ENCODE measurements around the gene KAZN. TPM values are rescaled to one million over a fixed set of nuclear protein-coding genes. Genes with fewer than 3 reads are reported as not detected.

KAZN gene
- total RNA-seq, 1 donor from 2014 or later: 11.6 TPM

DNA sequence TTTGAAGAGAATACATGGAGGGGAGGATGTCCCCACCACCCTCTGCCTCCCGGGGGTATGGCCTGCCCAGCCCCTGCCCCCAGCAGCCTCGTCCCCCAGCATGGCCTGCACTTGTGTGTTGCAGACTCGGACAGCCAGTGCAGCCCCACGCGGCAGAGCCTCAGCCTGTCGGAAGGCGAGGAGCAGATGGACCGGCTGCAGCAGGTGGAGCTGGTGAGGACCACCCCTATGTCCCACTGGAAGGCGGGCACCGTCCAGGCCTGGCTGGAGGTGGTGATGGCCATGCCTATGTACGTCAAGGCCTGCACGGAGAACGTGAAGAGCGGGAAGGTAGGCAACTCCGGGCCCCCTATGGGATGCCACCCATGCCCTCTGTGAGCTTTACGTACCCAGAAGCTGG lies 495.6 kb downstream of the KAZN start:
- Mint-ChIP-seq H3K36me3 (ENCODE audit: low read depth) (no peaks in the 10 kb centered on the region), H3K9me3 (no peaks in the 10 kb centered on the region), H3K4me1 (peaks cover 21% of the 10 kb centered on the region), H3K4me3 (no peak overlapping the region), H3K27me3 (ENCODE audit: low read depth) (peaks cover 37% of the 10 kb centered on the region), H3K27ac (ENCODE audit: unreplicated experiment) (no peak overlapping the region)
- TF ChIP-seq, protein P1, sequence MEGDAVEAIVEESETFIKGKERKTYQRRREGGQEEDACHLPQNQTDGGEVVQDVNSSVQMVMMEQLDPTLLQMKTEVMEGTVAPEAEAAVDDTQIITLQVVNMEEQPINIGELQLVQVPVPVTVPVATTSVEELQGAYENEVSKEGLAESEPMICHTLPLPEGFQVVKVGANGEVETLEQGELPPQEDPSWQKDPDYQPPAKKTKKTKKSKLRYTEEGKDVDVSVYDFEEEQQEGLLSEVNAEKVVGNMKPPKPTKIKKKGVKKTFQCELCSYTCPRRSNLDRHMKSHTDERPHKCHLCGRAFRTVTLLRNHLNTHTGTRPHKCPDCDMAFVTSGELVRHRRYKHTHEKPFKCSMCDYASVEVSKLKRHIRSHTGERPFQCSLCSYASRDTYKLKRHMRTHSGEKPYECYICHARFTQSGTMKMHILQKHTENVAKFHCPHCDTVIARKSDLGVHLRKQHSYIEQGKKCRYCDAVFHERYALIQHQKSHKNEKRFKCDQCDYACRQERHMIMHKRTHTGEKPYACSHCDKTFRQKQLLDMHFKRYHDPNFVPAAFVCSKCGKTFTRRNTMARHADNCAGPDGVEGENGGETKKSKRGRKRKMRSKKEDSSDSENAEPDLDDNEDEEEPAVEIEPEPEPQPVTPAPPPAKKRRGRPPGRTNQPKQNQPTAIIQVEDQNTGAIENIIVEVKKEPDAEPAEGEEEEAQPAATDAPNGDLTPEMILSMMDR (conservative IDR thresholded peaks at IDR 0.05): no peak
- DNase-seq (ENCODE audit: low read depth, low spot score): no peak

DNA sequence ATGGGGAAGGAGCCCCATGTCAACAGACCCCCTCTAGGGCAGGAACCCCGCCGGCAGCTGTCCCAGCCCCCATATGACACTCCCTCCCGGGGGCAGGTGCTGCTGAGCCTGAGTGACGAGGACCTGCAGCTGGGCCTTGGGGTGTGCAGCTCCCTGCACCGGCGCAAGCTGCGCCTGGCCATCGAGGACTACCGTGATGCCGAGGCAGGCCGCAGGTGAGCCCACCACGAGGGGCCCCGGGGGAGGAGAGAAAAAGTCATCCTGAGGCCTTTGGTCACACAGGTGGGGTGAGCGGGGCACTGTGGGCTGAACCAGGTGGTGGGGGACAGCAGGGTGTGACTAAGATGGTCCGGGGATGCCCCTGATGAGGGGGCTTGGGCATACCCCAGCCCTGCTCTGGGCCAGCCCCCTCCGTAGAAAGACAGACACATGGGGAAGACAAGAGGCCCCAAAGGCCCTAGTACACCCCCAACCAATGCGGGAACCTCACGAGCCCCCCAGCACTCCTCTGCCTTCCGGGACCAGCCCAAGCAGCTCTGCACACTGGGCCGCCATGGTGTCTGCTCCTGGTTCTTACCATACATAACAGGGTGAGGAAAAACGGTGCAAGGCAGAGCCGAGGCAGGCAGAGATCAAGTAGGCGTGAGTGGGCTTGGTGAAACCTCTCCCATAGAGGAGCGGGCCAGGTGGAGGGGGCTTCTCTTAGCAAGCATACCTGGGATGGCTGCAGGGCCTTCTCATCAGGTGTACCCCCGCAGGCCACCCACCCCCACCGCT lies 496.4 kb downstream of the KAZN start:
- Mint-ChIP-seq H3K4me3 (no peak overlapping the region), H3K27ac (ENCODE audit: unreplicated experiment) (no peak overlapping the region), H3K4me1 (peaks cover 15% of the 10 kb centered on the region)

DNA sequence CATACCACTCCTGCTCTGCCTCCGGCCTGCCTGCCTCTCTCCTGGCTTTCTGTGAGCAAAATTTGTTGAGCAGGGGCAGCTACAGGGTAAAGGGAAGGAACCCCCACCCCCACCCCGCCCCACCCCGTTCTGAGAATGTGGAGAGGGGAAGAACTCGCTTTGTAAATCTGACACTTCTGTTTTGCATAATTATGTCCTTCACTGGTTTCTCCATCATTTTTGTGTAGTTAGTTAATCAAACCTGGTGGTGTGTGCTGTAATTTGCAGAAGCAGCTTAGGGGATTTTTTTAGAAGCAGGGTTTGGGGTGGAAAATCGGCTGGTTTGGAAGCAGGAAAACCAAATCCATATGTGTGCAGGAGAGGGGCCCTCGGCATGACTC lies 497.0 kb downstream of the KAZN start:
- Mint-ChIP-seq H3K27ac (ENCODE audit: unreplicated experiment) (no peak overlapping the region), H3K4me1 (peaks cover 11% of the 10 kb centered on the region), H3K36me3 (ENCODE audit: low read depth) (no peaks in the 10 kb centered on the region), H3K27me3 (ENCODE audit: low read depth) (peaks cover 50% of the 10 kb centered on the region), H3K9me3 (no peaks in the 10 kb centered on the region), H3K4me3 (no peak overlapping the region)
- DNase-seq (ENCODE audit: low read depth, low spot score): no peak
- TF ChIP-seq, protein P1 (conservative IDR thresholded peaks at IDR 0.05): no peak

More for the DNA sequence above, 496.4 kb downstream of the KAZN start:
- no peak for DNase-seq (ENCODE audit: low read depth, low spot score)
- TF ChIP-seq, protein P1 (conservative IDR thresholded peaks at IDR 0.05): no peak
- Mint-ChIP-seq H3K27me3 (ENCODE audit: low read depth) (peaks cover 45% of the 10 kb centered on the region), H3K9me3 (no peaks in the 10 kb centered on the region), H3K36me3 (ENCODE audit: low read depth) (no peaks in the 10 kb centered on the region)

DNA sequence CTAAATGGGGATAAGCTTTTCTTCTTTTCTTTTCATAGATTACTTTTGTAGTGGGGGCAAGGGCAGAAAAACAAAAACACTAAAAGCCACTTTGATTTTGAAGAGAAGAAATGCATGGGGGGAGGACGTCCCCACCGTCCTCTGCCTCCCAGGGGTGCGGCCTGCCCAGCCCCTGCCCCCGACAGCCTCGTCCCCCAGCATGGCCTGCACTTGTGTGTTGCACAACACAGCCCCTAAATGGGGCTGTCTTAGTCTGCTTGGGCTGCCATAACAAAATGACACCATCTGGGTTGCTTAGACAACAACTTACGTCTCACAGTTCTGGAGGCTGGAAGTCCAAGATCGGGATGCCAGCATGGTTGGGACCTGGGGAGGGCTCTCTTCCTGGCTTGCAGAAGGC lies 497.8 kb downstream of the KAZN start:
- H3K9me3 Mint-ChIP-seq: no peaks in the 10 kb centered on the region
- H3K4me1 Mint-ChIP-seq: peaks cover 4% of the 10 kb centered on the region
- no peaks in the 10 kb centered on the region for H3K36me3 Mint-ChIP-seq (ENCODE audit: low read depth)
- peaks cover 57% of the 10 kb centered on the region for H3K27me3 Mint-ChIP-seq (ENCODE audit: low read depth)
- H3K27ac Mint-ChIP-seq (ENCODE audit: unreplicated experiment): no peak overlapping the region
- TF ChIP-seq, protein P1 (conservative IDR thresholded peaks at IDR 0.05): no peak
- DNase-seq (ENCODE audit: low read depth, low spot score): no peak
- no peak overlapping the region for H3K4me3 Mint-ChIP-seq

DNA sequence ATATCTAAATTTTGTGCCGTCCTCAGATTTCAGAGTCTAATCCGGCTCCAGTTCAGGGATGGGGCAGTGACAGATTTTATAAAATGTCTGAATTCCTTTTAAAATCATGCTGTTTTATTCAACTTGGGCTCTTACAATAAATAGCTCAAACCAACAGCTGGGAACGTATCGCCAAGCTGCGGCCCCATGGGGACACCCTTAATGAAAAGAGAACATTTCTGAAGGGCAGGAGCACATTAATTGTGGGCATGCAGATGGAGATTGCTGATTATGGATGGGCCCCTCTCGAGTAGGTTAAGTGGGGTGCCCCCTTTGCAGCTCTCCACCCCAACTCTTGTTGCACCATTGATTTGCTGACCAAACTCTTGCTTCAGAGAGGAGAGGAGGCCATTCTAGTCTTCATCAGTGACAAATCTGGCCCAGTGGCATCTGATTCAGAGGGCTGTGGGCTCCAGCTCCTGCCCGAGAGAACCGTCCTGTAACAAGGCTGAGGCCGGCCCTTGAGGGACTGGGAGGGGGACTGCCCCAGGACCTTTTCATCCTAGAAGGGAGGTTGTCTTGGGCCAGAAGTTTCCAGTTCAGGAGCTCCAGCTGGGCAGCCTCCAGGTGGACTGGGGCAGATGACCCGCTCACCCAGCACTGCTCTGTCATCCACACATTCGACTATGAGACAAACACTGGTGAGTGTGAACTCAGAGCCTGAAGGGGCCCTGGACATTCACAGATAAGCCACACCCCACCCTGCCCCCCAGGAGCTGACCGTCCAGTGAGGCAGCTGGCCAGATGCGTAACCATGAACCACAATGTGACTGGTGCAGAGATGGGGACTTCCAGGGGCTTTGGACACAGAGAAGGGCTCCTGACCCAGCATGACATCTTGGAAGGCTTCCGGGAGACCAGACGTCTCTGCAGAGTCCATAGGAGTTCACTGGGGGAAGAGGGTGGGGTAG lies 500.0 kb downstream of the KAZN start:
- Mint-ChIP-seq H3K4me3 (no peak overlapping the region), H3K27me3 (ENCODE audit: low read depth) (peaks cover 55% of the 10 kb centered on the region), H3K4me1 (peaks cover 4% of the 10 kb centered on the region), H3K9me3 (no peaks in the 10 kb centered on the region), H3K27ac (ENCODE audit: unreplicated experiment) (no peak overlapping the region), H3K36me3 (ENCODE audit: low read depth) (peaks cover 3% of the 10 kb centered on the region)
- TF ChIP-seq, protein P1 (conservative IDR thresholded peaks at IDR 0.05): no peak
- no peak for DNase-seq (ENCODE audit: low read depth, low spot score)

Data from neural crest cell (in vitro differentiated cells).